Measurements from ENCODE around the gene NCOA7. TPM values are rescaled to one million over a fixed set of nuclear protein-coding genes. Genes with fewer than 3 reads are reported as not detected.

NCOA7 gene
- total RNA-seq, 8 experiments from 2014 or later = 11.2 to 38.1 (median 20.5) TPM

DNA sequence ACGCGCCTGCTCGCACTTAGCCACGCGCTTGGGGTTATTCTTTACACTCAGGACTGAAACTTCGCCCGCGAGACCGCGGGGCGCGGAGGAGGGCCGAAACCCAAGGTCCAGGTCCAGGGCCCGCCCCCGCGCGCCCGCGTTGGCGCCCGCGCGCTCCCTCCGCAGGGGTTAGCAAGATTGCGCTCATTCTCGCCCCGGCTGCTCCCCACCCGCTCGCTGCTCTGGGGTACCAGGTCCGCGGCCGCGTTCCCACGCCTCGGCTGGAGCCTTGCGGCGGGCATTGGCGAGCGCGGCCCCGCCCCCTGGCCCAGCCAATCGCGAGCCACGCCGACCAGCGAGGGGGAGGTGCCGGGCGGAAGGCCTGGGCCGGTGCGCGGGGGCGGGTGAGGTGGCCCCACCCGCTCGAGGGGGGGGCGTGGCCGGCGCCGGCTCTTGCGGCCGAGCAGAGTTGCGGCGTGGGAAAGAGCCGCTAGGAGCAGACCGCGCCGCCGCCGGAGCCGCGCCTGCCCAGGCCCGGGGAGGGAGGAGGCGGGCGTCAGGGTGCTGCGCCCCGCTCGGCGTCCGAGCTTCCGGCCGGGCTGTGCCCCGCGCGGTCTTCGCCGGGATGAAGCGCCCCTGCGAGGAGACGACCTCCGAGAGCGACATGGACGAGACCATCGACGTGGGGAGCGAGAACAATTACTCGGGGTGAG lies 41.4 kb upstream of the NCOA7 start, which contains the start of gene HEY2:
HEY2 (plus strand) TSS at position 460 of the 692 bp plus-strand sequence; CDS start at position 605, 145 bp downstream.
- peak; percentile 89 to 91 (median 90) for ATAC-seq (replicated peaks in 6 of 8)
- WGBS, 10 experiments = 0 to 4% (median 1%) methylated on average over 2 to 17 of the region's 95 CpGs; no CpG with 5 or more reads in 6 of the 10 experiments
- Histone ChIP-seq H3K4me1 (replicated peaks in 1 of 2) (peaks cover 5 to 19% of the 10 kb centered on the region in 2 donors), H3K27ac (peak within 1 kb of the TSS; percentile 26 to 61), H3K4me3 (peak within 1 kb of the TSS; percentile 61 to 80 (median 66))
- in situ Hi-C loops (cut with MboI; ENCODE audit: low pct_unique_long_range_greater_than_20kb in 2 of 9, low sequenced_read_pairs in 9 of 9, unreplicated experiment in 9 of 9) = no loop called here

DNA sequence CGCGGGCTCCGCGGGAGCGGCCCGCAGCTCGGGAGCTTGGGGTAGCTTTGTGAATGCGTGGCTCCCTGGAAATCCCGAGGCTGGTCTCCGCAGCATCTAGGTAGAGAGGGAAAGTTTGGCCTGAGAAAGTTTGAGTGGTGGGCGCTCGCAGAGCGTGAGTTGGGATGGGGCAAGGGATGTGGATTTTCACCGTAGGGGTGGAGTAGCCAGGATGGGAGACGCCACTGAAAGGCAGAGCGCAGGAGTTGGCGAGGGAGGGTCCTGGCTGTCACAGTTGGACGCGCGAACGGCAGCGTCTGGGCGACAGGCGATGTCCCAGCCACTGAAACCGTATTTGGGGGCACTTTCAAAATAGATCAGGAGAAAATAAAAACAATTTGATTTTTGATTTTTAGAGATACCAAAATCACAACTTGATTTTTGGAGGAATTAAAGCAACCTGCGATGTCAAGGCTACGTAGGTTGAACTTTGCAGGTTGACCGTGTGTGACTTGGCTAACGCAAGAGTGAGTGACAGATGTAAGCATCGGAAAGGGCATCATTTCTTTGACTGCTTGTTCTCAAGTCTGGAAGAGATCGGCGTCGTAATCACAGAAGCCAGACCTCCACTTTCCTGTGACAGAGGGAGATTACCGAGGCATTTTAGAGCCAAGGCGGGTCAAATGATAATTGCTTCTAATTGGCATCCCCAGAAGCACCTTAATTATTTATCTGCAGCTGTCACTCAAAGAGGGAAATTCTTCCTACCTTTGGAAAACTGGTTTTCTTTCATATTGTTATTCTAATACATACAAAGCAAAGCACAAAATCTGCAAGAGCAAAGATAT lies 40.7 kb upstream of the NCOA7 start:
- ATAC-seq (replicated peaks in 6 of 8) = peak in 5 of 8 experiments; percentile 23 to 33 (median 26)
- Histone ChIP-seq H3K4me3 (peak overlapping the region; percentile 61 to 80 (median 66)), H3K4me1 (replicated peaks in 1 of 2) (peaks cover 13 to 25% of the 10 kb centered on the region in 2 donors), H3K27ac (peak overlapping the region; percentile 26 to 33)
- WGBS, 10 experiments = 0 to 41% (median 4%) methylated on average over 2 to 25 of the region's 35 CpGs
- in situ Hi-C loops (cut with MboI; ENCODE audit: low pct_unique_long_range_greater_than_20kb in 2 of 9, low sequenced_read_pairs in 9 of 9, unreplicated experiment in 9 of 9) = loop anchor here in 5 of 9 experiments (10.0 to 25.0 kb wide), 3 partner anchors 188 to 888 kb away; no protein-coding TSS in a partner anchor

DNA sequence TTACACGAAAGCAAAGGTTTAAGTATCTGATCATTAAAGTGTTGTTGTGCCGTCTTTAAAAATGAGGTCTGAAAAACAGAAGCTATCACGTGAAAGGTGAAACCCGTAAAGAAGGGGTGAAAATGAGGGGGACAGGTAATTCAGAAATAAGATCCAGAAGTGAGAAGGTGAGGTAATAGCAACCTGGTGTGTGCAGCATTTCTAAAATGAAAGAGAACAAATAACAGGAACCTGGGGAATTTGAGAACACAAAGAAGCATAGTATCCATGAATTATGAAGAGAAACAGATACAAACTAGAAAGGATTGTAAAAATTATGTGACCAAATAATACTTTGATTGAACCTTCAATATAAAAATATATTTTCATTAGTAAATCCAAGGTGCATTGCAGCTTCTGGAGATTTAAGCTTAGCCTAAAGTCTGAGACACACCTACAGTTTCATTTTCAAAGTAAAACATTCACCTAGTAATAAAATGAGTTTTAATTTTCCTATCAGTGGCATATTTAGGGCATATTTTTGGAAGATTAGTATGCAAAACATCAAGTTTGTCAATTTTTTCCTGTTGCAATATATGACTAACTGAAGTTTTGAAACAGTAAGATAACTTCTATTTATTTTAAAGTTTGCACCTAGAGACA lies 39.9 kb upstream of the NCOA7 start:
- in situ Hi-C loops (cut with MboI; ENCODE audit: low pct_unique_long_range_greater_than_20kb in 2 of 9, low sequenced_read_pairs in 9 of 9, unreplicated experiment in 9 of 9) = loop anchor here in 5 of 9 experiments (10.0 to 25.0 kb wide), 3 partner anchors 189 to 889 kb away; no protein-coding TSS in a partner anchor
- Histone ChIP-seq H3K4me1 (replicated peaks in 1 of 2) (peaks cover 8 to 22% of the 10 kb centered on the region in 2 donors), H3K27ac (no peak overlapping the region), H3K4me3 (peak overlapping the region; percentile 61 to 80 (median 66))
- 0 to 67% (median 12%) methylated on average over 1 to 4 of the region's 4 CpGs for WGBS, 10 experiments
- ATAC-seq (replicated peaks in 6 of 8) = no peak

DNA sequence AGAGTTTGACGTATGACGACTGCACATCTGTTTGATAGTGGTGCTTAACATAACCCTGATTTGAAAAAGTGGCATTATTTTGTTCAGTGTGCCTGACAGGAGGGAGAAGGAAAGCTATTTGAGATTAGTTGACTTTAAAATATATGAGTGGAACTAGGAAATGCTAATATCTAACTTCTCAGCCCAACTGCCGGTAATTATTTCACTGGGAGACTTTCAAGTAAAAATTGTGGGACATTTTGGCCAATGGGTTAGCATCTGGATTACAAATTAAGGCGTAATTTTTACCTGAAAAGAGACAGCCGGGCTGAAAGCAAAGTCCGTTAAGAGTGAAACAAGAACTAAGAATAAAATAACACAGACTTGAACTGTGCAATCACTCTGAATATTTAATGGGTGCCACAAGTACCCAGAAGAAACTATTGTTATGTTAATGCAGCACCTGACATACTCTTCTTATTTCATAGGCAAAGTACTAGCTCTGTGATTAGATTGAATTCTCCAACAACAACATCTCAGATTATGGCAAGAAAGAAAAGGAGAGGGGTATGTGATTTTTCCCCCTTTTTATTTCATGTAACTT lies 39.3 kb upstream of the NCOA7 start:
- ATAC-seq (replicated peaks in 6 of 8) = no peak
- Histone ChIP-seq H3K4me3 (peak overlapping the region; percentile 12 to 67 (median 61)), H3K4me1 (replicated peaks in 1 of 2) (peaks cover 8 to 16% of the 10 kb centered on the region in 2 donors), H3K27ac (no peak overlapping the region)
- in situ Hi-C loops (cut with MboI; ENCODE audit: low pct_unique_long_range_greater_than_20kb in 2 of 9, low sequenced_read_pairs in 9 of 9, unreplicated experiment in 9 of 9) = loop anchor here in 5 of 9 experiments (10.0 to 25.0 kb wide), 3 partner anchors 189 to 889 kb away; no protein-coding TSS in a partner anchor
- WGBS, 10 experiments = 19 to 92% (median 45%) methylated on average over 3 to 6 of the region's 6 CpGs

DNA sequence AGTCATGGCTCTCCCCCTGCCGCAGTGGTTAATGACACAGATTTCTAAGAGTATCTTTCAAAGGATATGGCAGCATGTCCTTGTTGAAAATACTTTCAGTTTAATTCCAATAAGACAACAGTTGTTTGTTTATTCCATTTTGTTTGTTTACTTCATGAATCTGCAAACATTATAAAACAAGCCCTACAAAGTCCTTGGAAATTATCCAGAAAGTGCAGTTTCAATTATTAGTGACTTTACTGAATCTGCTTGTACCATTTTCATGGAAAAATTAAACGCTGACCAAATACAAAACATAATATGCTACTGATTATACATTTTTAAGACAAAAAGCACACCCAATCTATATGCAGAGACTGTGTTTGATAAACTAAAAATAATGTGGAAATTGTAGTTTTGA lies 38.0 kb upstream of the NCOA7 start:
- no peak for ATAC-seq (replicated peaks in 6 of 8)
- in situ Hi-C loops (cut with MboI; ENCODE audit: low pct_unique_long_range_greater_than_20kb in 2 of 9, low sequenced_read_pairs in 9 of 9, unreplicated experiment in 9 of 9) = loop anchor here in 5 of 9 experiments (10.0 to 25.0 kb wide), 3 partner anchors 190 to 890 kb away; no protein-coding TSS in a partner anchor
- Histone ChIP-seq H3K27ac (no peak overlapping the region), H3K4me1 (replicated peaks in 1 of 2) (peaks cover 8 to 16% of the 10 kb centered on the region in 2 donors), H3K4me3 (no peak overlapping the region)
- 38 to 100% (median 72%) methylated on average over 1 to 2 of the region's 2 CpGs for WGBS, 10 experiments

DNA sequence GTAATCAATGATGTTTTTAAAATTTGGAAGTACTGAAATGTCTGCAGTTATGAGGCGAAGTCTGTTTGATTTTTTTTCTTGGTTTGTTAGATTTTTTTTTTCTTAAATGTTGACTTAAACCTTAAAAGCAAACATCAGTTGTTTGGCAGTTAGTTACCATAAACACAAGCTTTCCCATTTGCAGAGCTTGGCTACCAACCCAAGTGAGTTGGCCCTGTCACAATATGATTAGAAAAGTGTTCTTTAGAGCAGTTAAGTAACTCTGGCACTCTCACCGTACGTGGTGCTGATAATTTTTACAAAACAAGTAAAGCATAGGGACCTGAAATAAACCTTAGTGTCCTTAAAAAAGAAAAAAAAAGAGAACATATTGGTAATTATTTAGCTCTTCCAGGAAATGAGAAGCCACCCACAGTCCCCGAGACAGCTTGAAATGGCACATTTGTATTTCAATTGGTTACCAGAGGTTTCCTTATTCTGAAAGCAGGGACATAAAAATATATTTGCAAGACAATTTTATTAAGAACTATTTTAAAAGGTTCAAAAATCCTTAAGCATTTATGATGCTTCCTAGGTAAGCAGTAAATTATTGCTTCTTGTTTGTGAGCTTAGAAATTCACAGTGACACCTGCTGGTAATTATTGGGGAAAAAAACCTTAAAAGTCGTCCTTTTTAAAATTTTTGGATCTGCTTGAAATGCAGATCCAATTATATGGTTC lies 37.4 kb upstream of the NCOA7 start:
- peaks cover 8 to 15% of the 10 kb centered on the region in 2 donors for H3K4me1 ChIP-seq (replicated peaks in 1 of 2)
- ATAC-seq (replicated peaks in 6 of 8) = no peak
- in situ Hi-C loops (cut with MboI; ENCODE audit: low pct_unique_long_range_greater_than_20kb in 2 of 9, low sequenced_read_pairs in 9 of 9, unreplicated experiment in 9 of 9) = loop anchor here in 5 of 9 experiments (10.0 to 25.0 kb wide), 3 partner anchors 191 to 891 kb away; no protein-coding TSS in a partner anchor
- H3K4me3 ChIP-seq = no peak overlapping the region
- WGBS, 10 experiments = 0 to 55% (median 36%) methylated on average over 1 to 5 of the region's 5 CpGs
- H3K27ac ChIP-seq = no peak overlapping the region

DNA sequence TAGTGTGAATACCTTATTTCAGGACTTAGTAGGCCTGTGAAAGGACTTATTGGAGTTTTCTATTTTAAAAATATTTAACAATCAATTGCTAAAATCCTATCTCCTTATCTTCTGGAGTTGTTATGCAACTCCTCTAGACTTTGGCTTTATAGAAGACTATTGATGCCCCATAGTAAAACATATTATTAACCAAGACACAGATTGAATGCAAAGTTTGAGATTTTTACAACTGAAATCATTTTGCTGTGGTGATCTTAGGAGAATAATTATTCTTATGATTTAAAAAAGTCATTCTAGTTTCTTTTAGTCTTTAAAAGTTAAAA lies 36.9 kb upstream of the NCOA7 start:
- in situ Hi-C loops (cut with MboI; ENCODE audit: low pct_unique_long_range_greater_than_20kb in 2 of 9, low sequenced_read_pairs in 9 of 9, unreplicated experiment in 9 of 9) = loop anchor here in 5 of 9 experiments (10.0 to 25.0 kb wide), 3 partner anchors 192 to 892 kb away; no protein-coding TSS in a partner anchor
- Histone ChIP-seq H3K27ac (no peak overlapping the region), H3K4me3 (no peak overlapping the region), H3K4me1 (replicated peaks in 1 of 2) (peaks cover 8 to 12% of the 10 kb centered on the region in 2 donors)
- ATAC-seq (replicated peaks in 6 of 8) = no peak

DNA sequence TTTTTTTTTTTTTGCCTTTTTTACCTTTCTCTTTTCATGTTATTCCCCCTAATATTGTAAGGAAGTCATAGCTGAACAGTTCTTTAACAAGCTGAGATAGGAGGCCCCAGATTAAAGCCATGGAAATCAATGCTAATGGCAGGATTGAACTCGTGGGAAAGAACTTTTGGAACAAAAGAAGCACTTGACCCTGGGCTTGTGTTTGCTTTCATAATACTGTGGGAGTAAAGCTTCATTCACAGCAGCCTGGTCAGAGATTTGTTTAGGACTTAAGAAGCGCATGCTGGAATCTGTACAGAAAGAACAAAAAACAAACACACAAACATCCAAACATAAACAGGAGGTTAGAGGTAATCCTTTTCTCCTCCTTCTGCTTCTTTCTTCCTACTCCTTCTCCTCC lies 36.2 kb upstream of the NCOA7 start:
- Histone ChIP-seq H3K4me3 (no peak overlapping the region), H3K27ac (no peak overlapping the region), H3K4me1 (replicated peaks in 1 of 2) (peaks cover 8 to 12% of the 10 kb centered on the region in 2 donors)
- 20 to 100% (median 55%) methylated on average over 1 to 2 of the region's 2 CpGs for WGBS, 10 experiments
- in situ Hi-C loops (cut with MboI; ENCODE audit: low pct_unique_long_range_greater_than_20kb in 2 of 9, low sequenced_read_pairs in 9 of 9, unreplicated experiment in 9 of 9) = loop anchor here in 5 of 9 experiments (10.0 to 25.0 kb wide), 3 partner anchors 192 to 892 kb away; no protein-coding TSS in a partner anchor
- peak in 1 of 8 experiments; percentile 18 for ATAC-seq (replicated peaks in 6 of 8)

DNA sequence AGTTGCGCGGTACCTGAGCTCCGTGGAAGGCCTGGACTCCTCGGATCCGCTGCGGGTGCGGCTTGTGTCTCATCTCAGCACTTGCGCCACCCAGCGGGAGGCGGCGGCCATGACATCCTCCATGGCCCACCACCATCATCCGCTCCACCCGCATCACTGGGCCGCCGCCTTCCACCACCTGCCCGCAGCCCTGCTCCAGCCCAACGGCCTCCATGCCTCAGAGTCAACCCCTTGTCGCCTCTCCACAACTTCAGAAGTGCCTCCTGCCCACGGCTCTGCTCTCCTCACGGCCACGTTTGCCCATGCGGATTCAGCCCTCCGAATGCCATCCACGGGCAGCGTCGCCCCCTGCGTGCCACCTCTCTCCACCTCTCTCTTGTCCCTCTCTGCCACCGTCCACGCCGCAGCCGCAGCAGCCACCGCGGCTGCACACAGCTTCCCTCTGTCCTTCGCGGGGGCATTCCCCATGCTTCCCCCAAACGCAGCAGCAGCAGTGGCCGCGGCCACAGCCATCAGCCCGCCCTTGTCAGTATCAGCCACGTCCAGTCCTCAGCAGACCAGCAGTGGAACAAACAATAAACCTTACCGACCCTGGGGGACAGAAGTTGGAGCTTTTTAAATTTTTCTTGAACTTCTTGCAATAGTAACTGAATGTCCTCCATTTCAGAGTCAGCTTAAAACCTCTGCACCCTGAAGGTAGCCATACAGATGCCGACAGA lies 31.4 kb upstream of the NCOA7 start:
- in situ Hi-C loops (cut with MboI; ENCODE audit: low pct_unique_long_range_greater_than_20kb in 2 of 9, low sequenced_read_pairs in 9 of 9, unreplicated experiment in 9 of 9) = loop anchor here in 5 of 9 experiments (10.0 to 25.0 kb wide), 3 partner anchors 197 to 897 kb away; no protein-coding TSS in a partner anchor
- H3K27ac ChIP-seq = no peak overlapping the region
- H3K4me1 ChIP-seq (replicated peaks in 1 of 2) = peaks cover 12% of the 10 kb centered on the region in 2 donors
- no peak overlapping the region for H3K4me3 ChIP-seq
- no peak for ATAC-seq (replicated peaks in 6 of 8)
- 68 to 100% (median 90%) methylated on average over 2 to 20 of the region's 42 CpGs; no CpG with 5 or more reads in 2 of the 10 experiments for WGBS, 10 experiments

DNA sequence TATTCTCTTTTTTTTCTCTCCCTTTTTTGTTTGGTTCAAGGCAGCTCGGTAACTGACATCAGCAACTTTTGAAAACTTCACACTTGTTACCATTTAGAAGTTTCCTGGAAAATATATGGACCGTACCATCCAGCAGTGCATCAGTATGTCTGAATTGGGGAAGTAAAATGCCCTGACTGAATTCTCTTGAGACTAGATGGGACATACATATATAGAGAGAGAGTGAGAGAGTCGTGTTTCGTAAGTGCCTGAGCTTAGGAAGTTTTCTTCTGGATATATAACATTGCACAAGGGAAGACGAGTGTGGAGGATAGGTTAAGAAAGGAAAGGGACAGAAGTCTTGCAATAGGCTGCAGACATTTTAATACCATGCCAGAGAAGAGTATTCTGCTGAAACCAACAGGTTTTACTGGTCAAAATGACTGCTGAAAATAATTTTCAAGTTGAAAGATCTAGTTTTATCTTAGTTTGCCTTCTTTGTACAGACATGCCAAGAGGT lies 30.8 kb upstream of the NCOA7 start:
- ATAC-seq (replicated peaks in 6 of 8) = no peak
- WGBS, 10 experiments = 31 to 91% (median 77%) methylated on average over 1 to 5 of the region's 5 CpGs; no CpG with 5 or more reads in 1 of the 10 experiments
- in situ Hi-C loops (cut with MboI; ENCODE audit: low pct_unique_long_range_greater_than_20kb in 2 of 9, low sequenced_read_pairs in 9 of 9, unreplicated experiment in 9 of 9) = loop anchor here in 7 of 9 experiments (10.0 to 25.0 kb wide), 3 partner anchors 198 to 898 kb away; no protein-coding TSS in a partner anchor
- peaks cover 5 to 6% of the 10 kb centered on the region in 2 donors for H3K4me1 ChIP-seq (replicated peaks in 1 of 2)
- no peak overlapping the region for H3K4me3 ChIP-seq
- H3K27ac ChIP-seq = no peak overlapping the region

DNA sequence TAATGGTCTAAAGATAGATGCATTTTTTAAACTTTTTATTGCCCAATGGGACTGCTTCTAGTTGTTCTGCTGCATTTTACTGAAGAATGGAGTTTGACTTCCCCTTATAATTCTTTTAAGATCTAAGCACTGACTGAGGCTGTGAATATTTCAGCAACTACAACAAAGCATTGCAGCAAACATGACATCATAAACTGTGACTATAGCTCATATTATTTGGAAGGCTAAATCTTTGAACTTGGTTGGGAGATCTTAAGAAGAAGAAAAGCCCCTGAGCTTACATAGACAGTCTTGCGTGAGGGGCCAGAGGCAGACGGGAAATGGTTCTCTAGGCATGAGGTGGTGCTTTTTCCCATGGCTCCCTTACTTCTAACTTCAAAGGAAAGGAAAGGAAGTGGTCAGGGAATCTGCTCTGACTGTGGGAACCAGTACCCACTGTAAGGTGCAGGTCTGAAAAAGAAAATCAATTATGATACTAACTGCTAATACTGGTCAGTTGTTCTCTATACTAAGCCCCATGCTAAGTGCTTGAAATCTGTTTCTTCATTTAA lies 26.6 kb upstream of the NCOA7 start:
- WGBS, 10 experiments = 60 to 100% (median 93%) methylated on average over 1 to 2 of the region's 2 CpGs; no CpG with 5 or more reads in 1 of the 10 experiments
- in situ Hi-C loops (cut with MboI; ENCODE audit: low pct_unique_long_range_greater_than_20kb in 2 of 9, low sequenced_read_pairs in 9 of 9, unreplicated experiment in 9 of 9) = loop anchor here in 5 of 9 experiments (10.0 to 25.0 kb wide), 3 partner anchors 202 to 902 kb away; no protein-coding TSS in a partner anchor
- H3K4me1 ChIP-seq (replicated peaks in 1 of 2) = peaks cover 4 to 6% of the 10 kb centered on the region in 2 donors
- no peak for ATAC-seq (replicated peaks in 6 of 8)
- H3K27ac ChIP-seq = no peak overlapping the region
- H3K4me3 ChIP-seq = no peak overlapping the region
